ENCODE data around the gene GPR62. TPM values are rescaled to one million over a fixed set of nuclear protein-coding genes. Genes with fewer than 3 reads are reported as not detected.
"Not testable (repeated sequence)": the region's sequence is repeated elsewhere in the genome, so short reads cannot be mapped to it uniquely, and the experiment has no call there.

The GPR62 gene
- total RNA-seq = not detected in 2 replicates

- DNase-seq (ENCODE audit: low read depth) = no peak
These were observed at the start of gene GPR62 for GRCh38 chr3:51955175-51955892. Gene GPR62 (plus strand): TSS chr3:51955381. CDS start chr3:51955653, 272 bp downstream.

GRCh38 chr3:51908026-51908425 lies 47.2 kb upstream of the GPR62 start:
- no peak for DNase-seq (ENCODE audit: low read depth)

GRCh38 chr3:51916418-51916817 lies 38.8 kb upstream of the GPR62 start:
- no peak for DNase-seq (ENCODE audit: low read depth)

- DNase-seq (ENCODE audit: low read depth) = no peak
These were observed 34.1 kb upstream of the GPR62 start for GRCh38 chr3:51921081-51921578.

- DNase-seq (ENCODE audit: low read depth) = no peak
These were observed 27.9 kb upstream of the GPR62 start for GRCh38 chr3:51927061-51927977.

- DNase-seq (ENCODE audit: low read depth) = no peak
These were observed 26.7 kb upstream of the GPR62 start for GRCh38 chr3:51928438-51928837.

- DNase-seq (ENCODE audit: low read depth) = not testable (repeated sequence)
These were observed 26.2 kb upstream of the GPR62 start for GRCh38 chr3:51928981-51929380.

- DNase-seq (ENCODE audit: low read depth) = no peak
These were observed 25.7 kb upstream of the GPR62 start for GRCh38 chr3:51929420-51930003.

- DNase-seq (ENCODE audit: low read depth) = no peak
These were observed 24.7 kb upstream of the GPR62 start for GRCh38 chr3:51930439-51930838.

GRCh38 chr3:51931756-51932155 lies 23.4 kb upstream of the GPR62 start:
- DNase-seq (ENCODE audit: low read depth) = no peak

- no peak for DNase-seq (ENCODE audit: low read depth)
These were observed 22.5 kb upstream of the GPR62 start for GRCh38 chr3:51932471-51933370.

GRCh38 chr3:51933471-51934138 lies 21.6 kb upstream of the GPR62 start:
- no peak for DNase-seq (ENCODE audit: low read depth)

- no peak for DNase-seq (ENCODE audit: low read depth)
These were observed 20.9 kb upstream of the GPR62 start for GRCh38 chr3:51934139-51934850.

GRCh38 chr3:51934991-51935885 lies 19.9 kb upstream of the GPR62 start:
- DNase-seq (ENCODE audit: low read depth) = no peak

GRCh38 chr3:51935886-51936755 lies 19.1 kb upstream of the GPR62 start:
- DNase-seq (ENCODE audit: low read depth) = no peak

- no peak for DNase-seq (ENCODE audit: low read depth)
These were observed 18.2 kb upstream of the GPR62 start for GRCh38 chr3:51937014-51937413.

GRCh38 chr3:51937611-51938450 lies 17.4 kb upstream of the GPR62 start:
- no peak for DNase-seq (ENCODE audit: low read depth)
